AG04449 (cell line): ENCODE data around the gene SLC28A3.
A peak's percentile ranks its signal among the peaks of the same experiment; 100 is the strongest.

Experiments used
- CTCF ChIA-PET: fragments of 350-600 bp; formaldehyde crosslinking; extraction: SDS; loops from one replicate; lab custom pipeline; 2021; ENCODE audit warnings: antibody characterized with exemption; lab: Yijun Ruan, JAX
- POLR2A ChIA-PET: fragments of 400-600, 350-600 bp; formaldehyde crosslinking; extraction: SDS; loops from one replicate; lab custom pipeline; 2020; ENCODE audit warnings: antibody characterized with exemption, inconsistent platforms; lab: Yijun Ruan, JAX
- DNase-seq: peaks from one replicate; pipeline ENCODE4 v3.0.0-alpha.2; 2010; ENCODE audit warnings: low read depth, low spot score
- H3K4me3 ChIP-seq: 2 replicates; pipeline ENCODE4 v1.5.1; 2011; ENCODE audit warnings: low read depth, mild to moderate bottlenecking, control low read depth, low read length
- TF ChIP-seq, protein P1 (sequence below): IDR thresholded peaks from one replicate; pipeline ENCODE4 v1.5.1; 2011; ENCODE audit warnings: mild to moderate bottlenecking, moderate library complexity, low read length, control low read depth, inconsistent platforms; ENCODE audit not compliant: insufficient read depth; ENCODE audit errors: missing control alignments

The SLC28A3 gene

GRCh38 chr9:84301851-84302250, 38.7 kb downstream of the SLC28A3 start:
- POLR2A ChIA-PET: no interaction called here
- TF ChIP-seq, protein P1, sequence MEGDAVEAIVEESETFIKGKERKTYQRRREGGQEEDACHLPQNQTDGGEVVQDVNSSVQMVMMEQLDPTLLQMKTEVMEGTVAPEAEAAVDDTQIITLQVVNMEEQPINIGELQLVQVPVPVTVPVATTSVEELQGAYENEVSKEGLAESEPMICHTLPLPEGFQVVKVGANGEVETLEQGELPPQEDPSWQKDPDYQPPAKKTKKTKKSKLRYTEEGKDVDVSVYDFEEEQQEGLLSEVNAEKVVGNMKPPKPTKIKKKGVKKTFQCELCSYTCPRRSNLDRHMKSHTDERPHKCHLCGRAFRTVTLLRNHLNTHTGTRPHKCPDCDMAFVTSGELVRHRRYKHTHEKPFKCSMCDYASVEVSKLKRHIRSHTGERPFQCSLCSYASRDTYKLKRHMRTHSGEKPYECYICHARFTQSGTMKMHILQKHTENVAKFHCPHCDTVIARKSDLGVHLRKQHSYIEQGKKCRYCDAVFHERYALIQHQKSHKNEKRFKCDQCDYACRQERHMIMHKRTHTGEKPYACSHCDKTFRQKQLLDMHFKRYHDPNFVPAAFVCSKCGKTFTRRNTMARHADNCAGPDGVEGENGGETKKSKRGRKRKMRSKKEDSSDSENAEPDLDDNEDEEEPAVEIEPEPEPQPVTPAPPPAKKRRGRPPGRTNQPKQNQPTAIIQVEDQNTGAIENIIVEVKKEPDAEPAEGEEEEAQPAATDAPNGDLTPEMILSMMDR: no peak
- no peak for DNase-seq
- CTCF ChIA-PET: interaction anchor here (5.9 kb wide), 1 partner anchor 13 kb away, joined by 43 read pairs; no protein-coding TSS in a partner anchor
- H3K4me3 ChIP-seq: no peak overlapping the region

DNA sequence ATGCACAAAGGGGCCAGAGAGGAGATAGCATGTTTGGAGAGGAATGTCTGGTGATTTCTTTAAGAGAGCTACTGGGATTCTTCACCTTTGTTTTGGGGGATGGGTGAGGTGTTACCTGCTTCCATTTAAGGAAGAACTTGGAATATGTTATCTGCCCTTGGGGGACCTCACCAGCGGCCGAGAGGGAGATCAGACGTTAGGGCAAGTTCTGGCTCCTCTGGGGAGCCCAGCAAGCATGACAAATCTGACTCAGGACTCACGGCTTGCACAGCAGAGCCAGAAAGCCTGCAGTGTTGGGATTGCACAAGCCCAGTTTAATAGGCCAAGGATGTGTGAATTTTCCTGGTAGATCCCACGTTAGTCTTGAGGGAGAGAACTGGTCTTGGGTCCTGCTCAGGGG, 40.3 kb downstream of the SLC28A3 start:
- TF ChIP-seq, protein P1: no peak
- POLR2A ChIA-PET: no interaction called here
- no peak for DNase-seq
- CTCF ChIA-PET: interaction anchor here (1.3 kb wide), 1 partner anchor 15 kb away, joined by 9 read pairs; no protein-coding TSS in a partner anchor
- no peak overlapping the region for H3K4me3 ChIP-seq

DNA sequence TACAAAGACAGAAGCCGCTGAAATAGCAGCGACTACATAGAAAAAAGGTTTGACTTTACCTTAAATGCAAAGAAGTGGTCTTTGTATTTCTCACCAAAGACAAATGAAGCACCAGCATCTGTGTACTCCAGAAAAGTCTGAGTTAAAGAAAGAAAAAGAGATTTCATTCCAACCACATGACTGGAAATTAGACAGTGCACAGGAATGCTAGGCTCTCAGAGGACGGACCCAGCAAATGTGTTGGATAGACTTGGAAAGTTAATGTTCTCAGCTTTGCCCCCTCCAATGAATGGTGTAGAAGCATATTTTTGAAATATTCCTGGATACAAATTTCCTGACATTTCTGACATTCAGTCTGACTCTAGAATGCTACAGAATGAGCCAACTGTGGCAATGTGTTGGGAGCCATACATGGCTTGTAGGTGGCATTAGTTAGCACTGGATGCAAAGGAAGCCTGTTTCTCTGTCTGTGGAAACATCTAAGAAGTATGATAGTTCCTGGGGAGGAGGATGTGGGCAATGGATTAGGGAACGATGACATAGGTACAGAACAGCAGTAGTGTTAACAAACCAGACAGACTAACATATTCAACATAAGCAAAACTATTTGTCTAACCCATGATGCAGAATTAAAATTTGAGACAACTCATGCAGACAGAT, 43.3 kb downstream of the SLC28A3 start:
- TF ChIP-seq, protein P1: no peak
- ChIA-PET POLR2A (interaction anchor here (0.6 kb wide), 1 partner anchor 334 kb away, joined by 3 read pairs; no protein-coding TSS in a partner anchor), CTCF (interaction anchor here (0.9 to 1.8 kb wide), 5 partner anchors 11 to 360 kb away, joined by 3 to 6 read pairs (median 5); no protein-coding TSS in a partner anchor)
- H3K4me3 ChIP-seq: no peak overlapping the region
- DNase-seq: peak; percentile 37

GRCh38 chr9:84296146-84296843, 44.3 kb downstream of the SLC28A3 start:
- TF ChIP-seq, protein P1: no peak
- DNase-seq: peak; percentile 59
- no peak overlapping the region for H3K4me3 ChIP-seq
- ChIA-PET POLR2A (interaction anchor here (0.6 kb wide), 1 partner anchor 316 kb away, joined by 3 read pairs; the partner anchor contains the start of gene HNRNPK), CTCF (interaction anchor here (0.9 to 1.8 kb wide), 6 partner anchors 10 to 359 kb away, joined by 3 to 6 read pairs (median 5); no protein-coding TSS in a partner anchor)

DNA sequence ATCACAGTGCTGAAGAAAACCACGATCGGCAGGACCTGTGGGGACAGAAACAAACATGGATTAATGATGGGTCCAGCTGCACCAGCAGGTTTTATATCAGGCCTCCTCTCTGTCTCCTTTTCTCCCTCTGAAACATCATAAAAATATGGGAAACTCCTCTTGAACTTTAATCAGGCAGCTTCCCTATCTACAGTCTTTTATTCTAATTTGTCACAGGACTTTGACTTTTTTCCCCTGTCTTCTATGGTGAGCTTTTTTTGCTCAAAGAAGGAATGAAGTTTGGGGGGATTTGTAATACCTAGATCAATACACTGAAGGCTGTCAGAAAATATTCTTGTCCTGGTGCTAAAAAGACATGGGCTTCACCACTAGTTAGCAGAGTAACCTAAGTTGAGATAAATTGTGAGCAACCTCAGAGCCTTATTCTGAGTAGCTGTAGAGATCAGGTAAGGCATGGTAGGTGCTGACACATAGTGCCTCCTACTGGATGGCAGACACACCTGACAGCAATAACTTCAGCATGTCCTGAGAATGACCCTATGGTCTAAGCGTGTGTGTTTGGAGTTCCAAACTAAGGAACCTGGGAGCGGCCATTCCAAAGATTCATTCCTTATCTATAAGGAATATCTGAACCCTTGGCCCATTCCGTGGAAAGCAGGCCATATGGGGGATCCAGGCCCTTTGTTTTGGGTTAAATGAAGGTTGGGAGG, 46.2 kb downstream of the SLC28A3 start:
- no peak for DNase-seq
- CTCF ChIA-PET: interaction anchor here (1.3 kb wide), 1 partner anchor 17 kb away, joined by 7 read pairs; no protein-coding TSS in a partner anchor
- POLR2A ChIA-PET: no interaction called here
- no peak overlapping the region for H3K4me3 ChIP-seq
- TF ChIP-seq, protein P1: no peak
